ENCODE results near the gene DLGAP1. TPM values are rescaled to one million over a fixed set of nuclear protein-coding genes. Genes with fewer than 3 reads are reported as not detected.
A peak's percentile ranks its signal among the peaks of the same experiment; 100 is the strongest.

The DLGAP1 gene
- total RNA-seq, 1 donor from 2014 or later = 0.63 TPM

DNA sequence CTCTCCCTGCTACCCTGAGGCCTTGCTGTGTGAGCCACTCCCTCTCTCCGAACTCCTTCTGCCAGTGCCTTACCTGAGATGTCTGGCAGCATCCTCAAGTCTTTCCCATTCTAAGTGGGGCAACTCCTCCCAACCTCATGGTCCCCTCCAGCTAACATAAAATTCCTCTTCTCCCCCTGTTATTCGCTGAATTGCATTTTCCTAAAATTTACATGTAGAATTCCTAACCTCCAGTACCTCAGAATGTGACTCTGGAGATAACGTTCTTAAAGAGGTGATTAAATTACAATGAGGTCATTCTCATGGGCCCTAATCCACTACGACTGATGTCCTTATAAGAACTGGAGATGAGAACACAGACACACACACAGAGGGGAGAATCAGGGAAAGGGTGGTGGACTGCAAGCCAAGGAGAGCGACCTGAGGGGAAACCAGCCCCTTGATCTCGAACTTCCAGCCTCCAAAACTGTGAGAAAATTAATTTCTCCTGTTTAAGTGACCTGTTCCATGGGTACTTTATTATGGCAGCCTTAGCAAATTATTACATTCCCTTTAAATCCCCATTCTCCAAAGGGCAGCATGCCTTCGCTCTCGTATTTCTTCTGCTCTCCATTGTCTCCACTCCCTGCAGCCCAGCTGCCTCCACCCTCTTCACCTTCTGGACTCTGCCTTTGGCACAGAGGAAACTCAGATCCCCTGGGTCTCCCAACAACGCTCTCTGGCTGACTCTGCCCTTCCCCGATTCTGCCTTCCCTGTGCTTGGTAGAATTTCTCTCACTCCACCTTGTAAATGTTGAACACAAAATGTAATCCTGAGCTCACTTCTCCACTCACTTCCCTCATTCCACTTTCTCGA, 934.6 kb downstream of the DLGAP1 start:
- H3K4me3 ChIP-seq (ENCODE audit: low read depth, low read length) = no peak overlapping the region
- no peak for DNase-seq (ENCODE audit: low read depth)
- TF ChIP-seq, protein P1, sequence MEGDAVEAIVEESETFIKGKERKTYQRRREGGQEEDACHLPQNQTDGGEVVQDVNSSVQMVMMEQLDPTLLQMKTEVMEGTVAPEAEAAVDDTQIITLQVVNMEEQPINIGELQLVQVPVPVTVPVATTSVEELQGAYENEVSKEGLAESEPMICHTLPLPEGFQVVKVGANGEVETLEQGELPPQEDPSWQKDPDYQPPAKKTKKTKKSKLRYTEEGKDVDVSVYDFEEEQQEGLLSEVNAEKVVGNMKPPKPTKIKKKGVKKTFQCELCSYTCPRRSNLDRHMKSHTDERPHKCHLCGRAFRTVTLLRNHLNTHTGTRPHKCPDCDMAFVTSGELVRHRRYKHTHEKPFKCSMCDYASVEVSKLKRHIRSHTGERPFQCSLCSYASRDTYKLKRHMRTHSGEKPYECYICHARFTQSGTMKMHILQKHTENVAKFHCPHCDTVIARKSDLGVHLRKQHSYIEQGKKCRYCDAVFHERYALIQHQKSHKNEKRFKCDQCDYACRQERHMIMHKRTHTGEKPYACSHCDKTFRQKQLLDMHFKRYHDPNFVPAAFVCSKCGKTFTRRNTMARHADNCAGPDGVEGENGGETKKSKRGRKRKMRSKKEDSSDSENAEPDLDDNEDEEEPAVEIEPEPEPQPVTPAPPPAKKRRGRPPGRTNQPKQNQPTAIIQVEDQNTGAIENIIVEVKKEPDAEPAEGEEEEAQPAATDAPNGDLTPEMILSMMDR (conservative IDR thresholded peaks at IDR 0.05; ENCODE audit: low read depth, low read length) = no peak

DNA sequence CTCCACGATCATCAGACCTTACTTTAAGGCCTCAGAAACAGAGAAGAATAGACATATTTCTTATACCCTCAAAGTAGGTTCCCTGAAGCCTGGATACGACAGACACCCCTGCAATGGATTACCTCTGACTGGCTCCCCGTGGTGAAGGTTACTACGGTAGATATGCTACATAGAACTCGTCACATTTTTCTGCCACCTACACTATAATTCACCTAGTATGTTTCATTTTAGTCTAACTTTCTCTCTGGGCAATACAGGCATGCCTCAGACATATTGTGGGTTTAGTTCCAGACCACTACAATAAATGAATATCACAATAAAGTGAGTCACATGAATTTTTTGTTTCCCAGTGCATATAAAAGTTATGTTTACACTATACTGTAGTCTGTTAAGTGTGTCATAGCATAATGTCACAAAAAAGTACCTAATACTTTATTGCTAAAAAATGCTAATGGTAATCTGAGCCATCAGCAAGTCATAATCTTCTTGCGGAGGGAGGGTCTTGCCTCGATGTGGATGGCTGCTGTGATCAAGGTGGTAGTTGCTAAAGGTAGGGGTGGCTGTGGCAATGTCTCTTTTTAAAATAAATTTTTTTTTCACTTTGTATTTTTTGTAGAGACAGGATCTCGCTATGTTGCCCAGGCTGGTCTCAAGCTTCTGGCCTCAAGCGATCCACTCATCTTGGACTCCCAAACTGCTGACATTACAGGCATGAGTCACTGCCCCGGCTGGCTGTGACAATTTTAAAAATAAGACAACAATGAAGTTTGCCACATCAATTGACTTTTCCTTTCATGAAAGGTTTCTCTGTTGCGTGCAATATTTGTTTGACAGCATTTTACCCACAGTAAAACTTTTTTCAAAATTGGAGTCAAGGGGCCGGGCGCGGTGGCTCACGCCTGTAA, 940.5 kb downstream of the DLGAP1 start:
- TF ChIP-seq, protein P1 (conservative IDR thresholded peaks at IDR 0.05; ENCODE audit: low read depth, low read length) = no peak
- H3K4me3 ChIP-seq (ENCODE audit: low read depth, low read length) = no peak overlapping the region
- no peak for DNase-seq (ENCODE audit: low read depth)

DNA sequence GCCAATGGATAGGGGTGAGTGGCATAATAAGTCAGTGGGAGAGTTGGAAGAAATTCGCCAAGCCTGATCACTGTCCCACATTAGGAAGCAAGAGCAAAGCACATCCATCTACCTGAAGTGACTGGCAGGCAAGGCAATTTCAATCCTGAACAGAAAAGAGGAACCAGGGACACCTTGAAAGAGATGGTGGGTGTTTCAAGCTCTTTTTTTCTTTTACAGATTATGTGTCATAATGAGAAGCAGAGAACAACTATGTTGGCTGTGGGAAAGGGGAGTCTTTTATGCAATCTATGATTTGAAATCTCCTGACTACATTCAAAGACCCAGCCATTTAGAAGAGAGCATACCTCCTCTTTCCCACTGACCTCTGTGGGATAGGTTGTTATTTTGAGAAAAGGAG, 941.6 kb downstream of the DLGAP1 start:
- H3K4me3 ChIP-seq (ENCODE audit: low read depth, low read length) = no peak overlapping the region
- no peak for DNase-seq (ENCODE audit: low read depth)
- TF ChIP-seq, protein P1 (conservative IDR thresholded peaks at IDR 0.05; ENCODE audit: low read depth, low read length) = no peak

DNA sequence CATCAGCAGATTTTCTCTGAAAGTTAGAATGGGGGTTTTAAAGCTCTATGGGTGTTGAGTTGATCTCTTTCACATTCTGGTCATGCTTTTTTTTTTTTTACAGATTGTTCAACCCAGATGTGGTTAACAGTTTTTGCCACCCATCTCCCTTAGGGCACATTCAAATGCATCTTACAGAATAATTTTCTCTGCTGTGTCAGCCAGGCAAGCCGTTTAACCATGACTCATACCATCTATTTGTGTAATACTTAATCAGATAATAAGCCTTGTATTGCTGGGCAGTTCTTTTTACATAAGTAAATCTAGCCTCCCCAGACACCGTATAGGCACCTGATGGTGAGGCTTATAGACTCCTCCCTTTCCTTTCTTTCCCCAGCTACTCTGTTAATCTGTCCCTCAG, 943.1 kb downstream of the DLGAP1 start:
- peak; percentile 43 for DNase-seq (ENCODE audit: low read depth)
- TF ChIP-seq, protein P1 (conservative IDR thresholded peaks at IDR 0.05; ENCODE audit: low read depth, low read length) = no peak
- H3K4me3 ChIP-seq (ENCODE audit: low read depth, low read length) = no peak overlapping the region

DNA sequence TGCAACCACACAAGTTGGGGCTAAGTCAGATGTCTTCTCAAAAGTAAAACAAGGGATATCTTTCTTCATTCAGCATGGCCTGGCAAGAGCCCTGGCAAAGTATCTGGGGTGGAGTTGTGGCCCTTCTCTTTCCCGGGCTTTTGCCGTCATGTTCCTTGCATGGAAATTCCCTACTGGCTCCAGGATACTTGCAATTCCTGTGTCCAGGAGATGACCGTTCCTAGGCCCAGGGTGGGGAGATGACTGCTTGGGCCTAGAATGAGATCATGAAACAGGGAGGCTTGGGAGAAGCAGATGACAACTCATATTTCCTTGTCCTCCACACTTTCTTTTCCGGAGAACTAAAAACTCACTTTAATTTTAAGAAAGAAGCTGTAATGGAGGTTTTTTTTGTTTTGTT, 944.2 kb downstream of the DLGAP1 start:
- DNase-seq (ENCODE audit: low read depth) = no peak

DNA sequence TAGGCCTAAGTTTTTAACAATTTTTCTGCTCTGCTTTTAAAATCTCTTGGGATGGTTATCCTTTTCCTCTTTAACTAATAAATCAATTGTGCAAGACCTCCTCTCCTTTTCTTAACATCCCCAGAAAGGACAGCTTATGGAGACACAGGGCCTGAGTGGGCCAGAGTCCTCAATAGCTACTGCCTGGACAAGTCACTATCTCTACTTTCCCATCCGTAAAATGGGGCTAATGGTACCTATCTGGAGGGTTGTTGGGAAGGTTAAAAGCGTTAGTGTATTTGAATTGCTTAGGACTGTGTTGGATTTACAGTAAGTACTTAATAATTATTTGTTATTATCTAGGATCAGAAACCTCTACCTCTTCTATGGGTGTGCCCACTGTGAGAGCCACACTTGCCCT, 945.1 kb downstream of the DLGAP1 start:
- no peak for DNase-seq (ENCODE audit: low read depth)
- TF ChIP-seq, protein P1 (conservative IDR thresholded peaks at IDR 0.05; ENCODE audit: low read depth, low read length) = no peak
- H3K4me3 ChIP-seq (ENCODE audit: low read depth, low read length) = no peak overlapping the region

More for the DNA sequence above, 944.2 kb downstream of the DLGAP1 start:
- TF ChIP-seq, protein P1 (conservative IDR thresholded peaks at IDR 0.05; ENCODE audit: low read depth, low read length) = no peak
- H3K4me3 ChIP-seq (ENCODE audit: low read depth, low read length) = no peak overlapping the region
